Esophagus muscularis mucosa (tissue), 4 donors: Measurements from ENCODE around the gene STK25. TPM values are rescaled to one million over a fixed set of nuclear protein-coding genes. Genes with fewer than 3 reads are reported as not detected.

Experiments used
- DNase-seq: peaks from one replicate; pipeline ENCODE4 v3.0.0-alpha.2; 2017; ENCODE audit errors: extremely low spot score
- H3K27ac ChIP-seq, 4 donors: fragments of 200-600 bp; sonication (generic); replicated peaks in 1 of 4; 1 replicate in 3 of 4; 2 replicates in 1 of 4; pipeline ENCODE4 v1.5.1; 2016 to 2019; ENCODE audit warnings: mild to moderate bottlenecking in 1 of 4
- H3K27me3 ChIP-seq, 4 donors: fragments of 200-600 bp; sonication (generic); one replicate each; pipeline versions ENCODE4 v1.5.1 to v1.6.0; 2016 to 2019
- H3K36me3 ChIP-seq, 4 donors: fragments of 200-600 bp; sonication (generic); one replicate each; pipeline ENCODE4 v1.5.1; 2016 to 2019
- H3K4me1 ChIP-seq, 4 donors: fragments of 200-600 bp; sonication (generic); one replicate each; pipeline ENCODE4 v1.5.1; 2016 to 2019
- H3K4me3 ChIP-seq, 4 donors: fragments of 200-600 bp; sonication (generic); 1 replicate in 2 of 4; 2 replicates in 2 of 4; pipeline ENCODE4 v1.5.1; 2016 to 2019; ENCODE audit warnings: mild to moderate bottlenecking in 4 of 4, moderate library complexity in 1 of 4
- H3K9me3 ChIP-seq, 4 donors: fragments of 200-600 bp; sonication (generic); 1 replicate in 3 of 4; 2 replicates in 1 of 4; pipeline ENCODE4 v1.5.1; 2016 to 2019
- CTCF ChIP-seq, 3 experiments: fragments of 200-600 bp in 2 of 3; fragments of 450-650 bp in 1 of 3; sonication (generic) in 2 of 3; IDR thresholded peaks; one replicate each; pipeline ENCODE4 v1.5.1; 2017 to 2019; ENCODE audit warnings: antibody characterized with exemption in 3 of 3, mild to moderate bottlenecking in 2 of 3, moderate library complexity in 1 of 3
- EP300 ChIP-seq: sonication (generic); formaldehyde crosslinking; IDR thresholded peaks from one replicate; pipeline ENCODE4 v1.6.1; 2017; ENCODE audit warnings: antibody characterized with exemption
- POLR2A ChIP-seq: fragments of 450-650 bp; IDR thresholded peaks from one replicate; pipeline ENCODE4 v1.6.1; 2017; ENCODE audit warnings: antibody characterized with exemption, moderate library complexity, mild to moderate bottlenecking, low read depth
- POLR2AphosphoS5 ChIP-seq, 2 donors: sonication (generic); formaldehyde crosslinking; IDR thresholded peaks; one replicate each; pipeline ENCODE4 v1.6.1; 2017; ENCODE audit warnings: antibody characterized with exemption in 2 of 2
- WGBS: methylation state at CpG from one replicate; pipeline ENCODE4 v1.1.5; 2018; 5-methylcytosine and 5-hydroxymethylcytosine counted together
- intact Hi-C: fragments of 100-400 bp; cut with DNase I; formaldehyde crosslinking; loops from one replicate; pipeline ENCODE4 v1.15.1; 2023
- total RNA-seq, 4 donors: library from RNA; depleted of rRNA; stranded (reverse); fragments of >200 nt; gene quantifications; one replicate each; pipeline versions ENCODE4 v1.1.0 to v1.2.1, GENCODE V29; 2016

Gene STK25
- total RNA-seq, 4 donors from 2014 or later: 127 to 220 (median 153) TPM

- H3K27me3 ChIP-seq: no peaks in the 10 kb centered on the region
- no peak for TF ChIP-seq POLR2A
- peaks cover 34 to 99% (median 95%) of the 10 kb centered on the region in 4 donors for H3K36me3 ChIP-seq
- 94% methylated on average over 15 of the region's 28 CpGs for WGBS
- no peak for DNase-seq
- no peaks in the 10 kb centered on the region for H3K9me3 ChIP-seq
- H3K4me3 ChIP-seq: no peak overlapping the region
- no peaks in the 10 kb centered on the region for H3K4me1 ChIP-seq
- no peak overlapping the region for H3K27ac ChIP-seq
- intact Hi-C loops: no loop called here
Measured at GRCh38 chr2:241496003-241496707, 12.2 kb downstream of the STK25 start.

- no peaks in the 10 kb centered on the region for H3K4me1 ChIP-seq
- H3K27me3 ChIP-seq: no peaks in the 10 kb centered on the region
- H3K27ac ChIP-seq: no peak overlapping the region
- H3K36me3 ChIP-seq: peaks cover 33 to 99% (median 92%) of the 10 kb centered on the region in 4 donors
- no peak overlapping the region for H3K4me3 ChIP-seq
- WGBS: 79% methylated on average over 19 of the region's 34 CpGs
- intact Hi-C loops: no loop called here
- TF ChIP-seq CTCF (IDR thresholded peaks at IDR 0.05) (no peak), POLR2AphosphoS5 (IDR thresholded peaks at IDR 0.05) (no peak), EP300 (no peak), POLR2A (no peak)
- DNase-seq: no peak
- H3K9me3 ChIP-seq: no peaks in the 10 kb centered on the region
Measured at GRCh38 chr2:241495172-241496002, 13.0 kb downstream of the STK25 start.

GRCh38 chr2:241494311-241494908, 14.0 kb downstream of the STK25 start:
- DNase-seq: no peak
- no peaks in the 10 kb centered on the region for H3K9me3 ChIP-seq
- WGBS: 68% methylated on average over 8 of the region's 16 CpGs
- no peaks in the 10 kb centered on the region for H3K4me1 ChIP-seq
- no peak overlapping the region for H3K4me3 ChIP-seq
- H3K27ac ChIP-seq: no peak overlapping the region
- peaks cover 33 to 96% (median 91%) of the 10 kb centered on the region in 4 donors for H3K36me3 ChIP-seq
- no peaks in the 10 kb centered on the region for H3K27me3 ChIP-seq
- TF ChIP-seq POLR2AphosphoS5 (IDR thresholded peaks at IDR 0.05): no peak
- TF ChIP-seq EP300: no peak
- no peak for TF ChIP-seq CTCF (IDR thresholded peaks at IDR 0.05)
- no peak for TF ChIP-seq POLR2A
- intact Hi-C loops: no loop called here

- intact Hi-C loops: no loop called here
- Histone ChIP-seq H3K36me3 (peaks cover 25 to 88% (median 78%) of the 10 kb centered on the region in 4 donors), H3K27ac (no peak overlapping the region), H3K4me1 (no peaks in the 10 kb centered on the region), H3K9me3 (no peaks in the 10 kb centered on the region), H3K4me3 (no peak overlapping the region), H3K27me3 (no peaks in the 10 kb centered on the region)
- no peak for DNase-seq
- WGBS: 93% methylated on average over 3 of the region's 10 CpGs
- TF ChIP-seq POLR2AphosphoS5 (IDR thresholded peaks at IDR 0.05) (no peak), POLR2A (no peak)
Measured at GRCh38 chr2:241493092-241493491, 15.3 kb downstream of the STK25 start.

GRCh38 chr2:241492174-241492565, 16.2 kb downstream of the STK25 start:
- no peaks in the 10 kb centered on the region for H3K27me3 ChIP-seq
- intact Hi-C loops: no loop called here
- WGBS: 100% methylated on average over 3 of the region's 7 CpGs
- DNase-seq: no peak
- TF ChIP-seq POLR2AphosphoS5 (IDR thresholded peaks at IDR 0.05): no peak
- no peak for TF ChIP-seq POLR2A
- TF ChIP-seq EP300: no peak
- no peak for TF ChIP-seq CTCF (IDR thresholded peaks at IDR 0.05)
- no peak overlapping the region for H3K4me3 ChIP-seq
- H3K36me3 ChIP-seq: peaks cover 21 to 79% (median 69%) of the 10 kb centered on the region in 4 donors
- H3K27ac ChIP-seq: no peak overlapping the region
- H3K4me1 ChIP-seq: no peaks in the 10 kb centered on the region
- no peaks in the 10 kb centered on the region for H3K9me3 ChIP-seq
